ENCODE results near the gene COX19. TPM values are rescaled to one million over a fixed set of nuclear protein-coding genes. Genes with fewer than 3 reads are reported as not detected.

The COX19 gene
- total and polyA plus RNA-seq, 2 experiments from 2014 or later, result 11.7 to 12.6 TPM

- TF ChIP-seq REST (IDR thresholded peaks at IDR 0.05; ENCODE audit: unreplicated experiment), result no peak
Observed at GRCh38 chr7:975702-976473, 539 bp upstream of the COX19 start (continued).

GRCh38 chr7:974172-974571, 1.2 kb downstream of the COX19 start:
- Histone ChIP-seq H3K27me3 (ENCODE audit: insufficient read depth) (no peaks in the 10 kb centered on the region), H3K9me2 (ENCODE audit: insufficient read depth) (no peaks in the 10 kb centered on the region), H3K4me2 (peak overlapping the region; percentile 94), H3K79me2 (replicated peaks; ENCODE audit: insufficient read depth) (peaks cover 48% of the 10 kb centered on the region), H3K4me3 (peak overlapping the region; percentile 91), H3K4me1 (ENCODE audit: insufficient read depth) (peaks cover 9% of the 10 kb centered on the region; the same call in 1 of the 2 replicates), H2AFZ (no peak overlapping the region), H3F3A (replicated peaks; ENCODE audit: low read depth) (peaks cover 12% of the 10 kb centered on the region; the same call in 1 of the 2 replicates), H3K36me3 (ENCODE audit: insufficient read depth) (peaks cover 18% of the 10 kb centered on the region), H3K27ac (ENCODE audit: low read depth) (no peak overlapping the region), H4K20me1 (replicated peaks; ENCODE audit: insufficient read depth) (peaks cover 24% of the 10 kb centered on the region)
- Mint-ChIP-seq H3K36me3 (ENCODE audit: low read depth) (peaks cover 25% of the 10 kb centered on the region), H3K27me3 (ENCODE audit: insufficient read depth, low read depth, poor library complexity) (peaks cover 4% of the 10 kb centered on the region), H3K27ac (no peak overlapping the region), H3K9me3 (no peaks in the 10 kb centered on the region; the same call in 2 of the 3 replicates), H3K4me1 (no peaks in the 10 kb centered on the region; the same call in 2 of the 3 replicates), H3K4me3 (peak overlapping the region; percentile 91)
- ATAC-seq (no peak), DNase-seq (ENCODE audit: low spot score) (no peak)
- TF ChIP-seq ETS1 (IDR thresholded peaks at IDR 0.05) (no peak), ZNF114 (CRISPR knock-in tag; IDR thresholded peaks at IDR 0.05) (no peak), STAT1 (IDR thresholded peaks at IDR 0.05; ENCODE audit: unreplicated experiment) (no peak), REST (IDR thresholded peaks at IDR 0.05; ENCODE audit: unreplicated experiment) (no peak), EZH2 (IDR thresholded peaks at IDR 0.05; ENCODE audit: low read depth, unreplicated experiment) (no peak), ZNF462 (CRISPR knock-in tag; IDR thresholded peaks at IDR 0.05) (no peak), NANOG (IDR thresholded peaks at IDR 0.05; ENCODE audit: borderline replicate concordance) (no peak)
